Lung (tissue), 16 donors: ENCODE measurements around the gene CNOT11. TPM values are rescaled to one million over a fixed set of nuclear protein-coding genes. Genes with fewer than 3 reads are reported as not detected.

Source experiments
- ATAC-seq: fragments of 200-7000 bp; cut with Tn5 transposase; one replicate; pipeline ENCODE4 v1.9.1; 2020; ENCODE audit warnings: moderate number of reproducible peaks; ENCODE audit not compliant: insufficient read depth, low FRiP score
- DNase-seq, 3 donors: peaks; one replicate each; pipeline ENCODE4 v3.0.0-alpha.2; 2013 to 2017
- H3K27ac ChIP-seq, 2 donors: one replicate each; pipeline ENCODE4 v1.5.1; 2013; ENCODE audit warnings: mild to moderate bottlenecking in 2 of 2, moderate library complexity in 2 of 2, control low read depth in 1 of 2, inconsistent platforms in 1 of 2, low read depth in 1 of 2, low read length in 1 of 2
- H3K27me3 ChIP-seq, 3 donors: one replicate each; pipeline ENCODE4 v1.5.1; 2013; ENCODE audit warnings: low read length in 2 of 3; ENCODE audit not compliant: control insufficient read depth in 3 of 3, insufficient read depth in 3 of 3
- H3K36me3 ChIP-seq, 4 donors: one replicate each; pipeline ENCODE4 v1.5.1; 2013; ENCODE audit warnings: low read length in 4 of 4, mild to moderate bottlenecking in 1 of 4, moderate library complexity in 1 of 4; ENCODE audit not compliant: control insufficient read depth in 4 of 4, insufficient read depth in 4 of 4
- H3K4me1 ChIP-seq, 5 donors: one replicate each; pipeline ENCODE4 v1.5.1; 2013; ENCODE audit warnings: low read length in 5 of 5, mild to moderate bottlenecking in 2 of 5, moderate library complexity in 1 of 5; ENCODE audit not compliant: control insufficient read depth in 5 of 5, insufficient read depth in 5 of 5
- H3K4me3 ChIP-seq: one replicate; pipeline ENCODE4 v1.5.1; 2013; ENCODE audit warnings: mild to moderate bottlenecking, control low read depth, moderate library complexity
- H3K9ac ChIP-seq, 2 donors: one replicate each; pipeline ENCODE4 v1.5.1; 2013; ENCODE audit warnings: low read length in 2 of 2, control low read depth in 1 of 2; ENCODE audit not compliant: insufficient read depth in 1 of 2
- H3K9me3 ChIP-seq, 4 donors: one replicate each; pipeline ENCODE4 v1.5.1; 2013; ENCODE audit warnings: low read length in 3 of 4, mild to moderate bottlenecking in 1 of 4, moderate library complexity in 1 of 4; ENCODE audit not compliant: control insufficient read depth in 4 of 4, insufficient read depth in 3 of 4
- CTCF ChIP-seq: IDR thresholded peaks from 2 replicates; pipeline ENCODE4 v1.5.1; 2012; ENCODE audit warnings: mild to moderate bottlenecking; ENCODE audit errors: control extremely low read depth, extremely low read depth
- WGBS, 2 donors: extraction: QIAGEN DNeasy Blood & Tissue Kit; methylation state at CpG; one replicate each; pipeline ENCODE4 v1.1.7; 2013; 5-methylcytosine and 5-hydroxymethylcytosine counted together
- long read RNA-seq, 5 donors: transcript quantifications; one replicate each; lab custom pipeline, GENCODE V29; 2026
- polyA plus RNA-seq, 2 donors: library from polyadenylated mRNA; stranded (reverse); fragments of 200-250 nt; gene quantifications; one replicate each; pipeline ENCODE4 v1.2.1, GENCODE V29; 2013
- total RNA-seq, 2 donors: library from RNA; depleted of rRNA in 1 of 2; stranded (reverse); fragments of >200 nt in 1 of 2; gene quantifications; one replicate each; pipeline ENCODE4 v1.2.1, GENCODE V29; 2014 to 2021
- donor health status: control.
- donor health status: control.
- donor health status: Bipolar disorder and iron deficiency.
- donor health status: healthy.
- donor health status: DM: yes; HTN: yes; CAD: no.

CNOT11 gene
- 10 to 100 TPM; 23.7 to 32.5 TPM for total RNA-seq
- polyA plus RNA-seq: 10 to 100 TPM; 16.4 to 23.7 TPM
- long read RNA-seq, donor 1, transcript CNOT11-201 (7 exons, 2,599 nt): major isoform, 20 of 26 reads
- long read RNA-seq, donor 1, partial matches to known transcripts: 6 of 26 reads
- long read RNA-seq, donor 1, other reads (novel, unspliced or antisense): 0 of 26 reads
- long read RNA-seq, donor 2, partial matches to known transcripts: 8 of 11 reads
- long read RNA-seq, donor 2, other reads (novel, unspliced or antisense): 0 of 11 reads
- long read RNA-seq, donor 3, transcript CNOT11-201 (7 exons, 2,599 nt): major isoform, 6 of 6 reads
- long read RNA-seq, donor 3, partial matches to known transcripts: 0 of 6 reads
- long read RNA-seq, donor 3, other reads (novel, unspliced or antisense): 0 of 6 reads
- long read RNA-seq, donor 4, partial matches to known transcripts: 24 of 25 reads
- long read RNA-seq, donor 4, other reads (novel, unspliced or antisense): 0 of 25 reads
- long read RNA-seq, donor 5, transcript CNOT11-201 (7 exons, 2,599 nt): major isoform, 16 of 37 reads
- long read RNA-seq, donor 5, partial matches to known transcripts: 5 of 37 reads
- long read RNA-seq, donor 5, other reads (novel, unspliced or antisense): 16 of 37 reads

GRCh38 chr2:101252408-101253012, at the start of gene CNOT11:
Gene CNOT11 (plus strand): TSS chr2:101252886. CDS start chr2:101252965, 79 bp downstream.
- peaks cover 0 to 5% (median 2%) of the 10 kb centered on the region in 4 donors for H3K36me3 ChIP-seq
- peaks cover 8 to 17% (median 10%) of the 10 kb centered on the region in 5 donors for H3K4me1 ChIP-seq
- TF ChIP-seq CTCF: no peak
- DNase-seq (peak; percentile 99 to 100 (median 99)), ATAC-seq (peak; percentile 93)
- WGBS, 2 donors: 0 to 1% methylated on average over 61 to 63 of the region's 63 CpGs
- no peaks in the 10 kb centered on the region for H3K9me3 ChIP-seq
- peak within 1 kb of the TSS; percentile 73 to 82 for H3K9ac ChIP-seq
- peak within 1 kb of the TSS; percentile 94 to 96 for H3K27ac ChIP-seq
- H3K4me3 ChIP-seq: peak within 1 kb of the TSS; percentile 88
- no peaks in the 10 kb centered on the region for H3K27me3 ChIP-seq

- Histone ChIP-seq H3K27me3 (no peaks in the 10 kb centered on the region), H3K9ac (no peak overlapping the region), H3K4me3 (no peak overlapping the region), H3K9me3 (no peaks in the 10 kb centered on the region), H3K4me1 (no peaks in the 10 kb centered on the region), H3K27ac (no peak overlapping the region), H3K36me3 (no peaks in the 10 kb centered on the region)
- ATAC-seq (no peak), DNase-seq (no peak)
- 92 to 93% methylated on average over 4 of the region's 4 CpGs for WGBS, 2 donors
- TF ChIP-seq CTCF: no peak
Measured at GRCh38 chr2:101204400-101205115, 48.1 kb upstream of the CNOT11 start.

- WGBS, 2 donors: 53 to 59% methylated on average over 15 of the region's 15 CpGs
- H3K4me1 ChIP-seq: no peaks in the 10 kb centered on the region
- H3K4me3 ChIP-seq: no peak overlapping the region
- H3K36me3 ChIP-seq: no peaks in the 10 kb centered on the region
- no peaks in the 10 kb centered on the region for H3K9me3 ChIP-seq
- DNase-seq (peak; percentile 68 to 89 (median 85)), ATAC-seq (peak; percentile 93)
- peak; percentile 28 for TF ChIP-seq CTCF
- no peaks in the 10 kb centered on the region for H3K27me3 ChIP-seq
- no peak overlapping the region for H3K27ac ChIP-seq
- H3K9ac ChIP-seq: peak overlapping the region in 1 of 2 donors; percentile 38
Measured at GRCh38 chr2:101205521-101206479, 46.9 kb upstream of the CNOT11 start.
